GM23338 (cell line): ENCODE results near the gene TMEM92. TPM values are rescaled to one million over a fixed set of nuclear protein-coding genes. Genes with fewer than 3 reads are reported as not detected.
A peak's percentile ranks its signal among the peaks of the same experiment; 100 is the strongest.

ENCODE experiments used
- ATAC-seq: fragments of 200-7000 bp; cut with Tn5 transposase; 3 replicates; pipeline ENCODE4 v1.9.1; 2020
- DNase-seq: peaks from one replicate; pipeline ENCODE4 v3.0.0-alpha.2; 2015; ENCODE audit warnings: low spot score
- H2AFZ ChIP-seq: fragments of 200-600 bp; sonication (generic); 2 replicates; pipeline ENCODE4 v1.8.0; 2016; ENCODE audit warnings: antibody characterized with exemption, mild to moderate bottlenecking, moderate library complexity
- H3F3A ChIP-seq: fragments of 200-600 bp; sonication (generic); replicated peaks from 2 replicates; pipeline ENCODE4 v1.8.0; 2017; ENCODE audit warnings: antibody characterized with exemption, mixed run types, low read depth
- H3K27ac ChIP-seq: fragments of 200-600 bp; sonication (generic); 2 replicates; pipeline ENCODE4 v1.6.1; 2016; ENCODE audit warnings: low read depth
- H3K27me3 ChIP-seq: fragments of 200-600 bp; sonication (generic); 2 replicates; pipeline ENCODE4 v1.8.0; 2016; ENCODE audit warnings: mild to moderate bottlenecking, mixed run types, moderate library complexity; ENCODE audit not compliant: insufficient read depth
- H3K36me3 ChIP-seq: fragments of 200-600 bp; sonication (generic); 2 replicates; pipeline ENCODE4 v1.8.0; 2016; ENCODE audit warnings: mild to moderate bottlenecking; ENCODE audit not compliant: insufficient read depth
- H3K4me1 ChIP-seq: fragments of 200-600 bp; sonication (generic); 2 replicates; pipeline ENCODE4 v1.8.0; 2016; ENCODE audit warnings: mild to moderate bottlenecking, moderate library complexity; ENCODE audit not compliant: insufficient read depth
- H3K4me2 ChIP-seq: fragments of 200-600 bp; sonication (generic); 2 replicates; pipeline ENCODE4 v1.7.1; 2017; ENCODE audit warnings: mixed run types
- H3K4me3 ChIP-seq: fragments of 200-600 bp; sonication (generic); 2 replicates; pipeline ENCODE4 v1.6.1; 2016; ENCODE audit warnings: mixed run types
- H3K79me2 ChIP-seq: fragments of 200-600 bp; sonication (generic); replicated peaks from 2 replicates; pipeline ENCODE4 v1.8.0; 2017; ENCODE audit warnings: mild to moderate bottlenecking; ENCODE audit not compliant: insufficient read depth
- H3K9me2 ChIP-seq: fragments of 200-600 bp; sonication (generic); 2 replicates; pipeline ENCODE4 v1.8.0; 2017; ENCODE audit not compliant: insufficient read depth
- H4K20me1 ChIP-seq: fragments of 200-600 bp; sonication (generic); replicated peaks from 2 replicates; pipeline ENCODE4 v1.8.0; 2017; ENCODE audit warnings: mild to moderate bottlenecking; ENCODE audit not compliant: insufficient read depth
- H3K27ac Mint-ChIP-seq: 2 replicates; pipeline ENCODE4 v1.8.0; 2020; ENCODE audit warnings: inconsistent platforms, mild to moderate bottlenecking, moderate library complexity, mixed read lengths
- H3K27me3 Mint-ChIP-seq: 3 replicates; pipeline ENCODE4 v1.8.0; 2022; ENCODE audit warnings: low read depth, mild to moderate bottlenecking, moderate library complexity, mixed read lengths, inconsistent platforms; ENCODE audit not compliant: insufficient read depth, poor library complexity
- H3K36me3 Mint-ChIP-seq: 3 replicates; pipeline ENCODE4 v1.8.0; 2021; ENCODE audit warnings: low read depth, mild to moderate bottlenecking, inconsistent platforms, moderate library complexity, mixed read lengths
- H3K4me1 Mint-ChIP-seq: 3 replicates; pipeline ENCODE4 v1.8.0; 2020; ENCODE audit warnings: mild to moderate bottlenecking, inconsistent platforms, mixed read lengths
- H3K4me3 Mint-ChIP-seq: 3 replicates; pipeline ENCODE4 v1.8.0; 2021; ENCODE audit warnings: moderate library complexity, mild to moderate bottlenecking, inconsistent platforms, mixed read lengths
- H3K9me3 Mint-ChIP-seq: 3 replicates; pipeline ENCODE4 v1.8.0; 2020; ENCODE audit warnings: moderate library complexity, mild to moderate bottlenecking, inconsistent platforms, mixed read lengths
- CREB1 ChIP-seq: fragments of 250-450 bp; sonication (Bioruptor Pico); IDR thresholded peaks from 2 replicates; pipeline ENCODE4 v1.5.0; 2020; ENCODE audit warnings: low read depth, mild to moderate bottlenecking, moderate library complexity
- CTCF ChIP-seq, 2 experiments: fragments of 200-600 bp in 1 of 2; sonication (generic) in 1 of 2; conservative IDR thresholded peaks; 2 replicates each; pipeline versions ENCODE4 v1.5.1 to v1.6.1; 2016 to 2017; ENCODE audit warnings: antibody characterized with exemption in 2 of 2, low read depth in 2 of 2, mild to moderate bottlenecking in 2 of 2, moderate library complexity in 1 of 2
- ETS1 ChIP-seq: IDR thresholded peaks from 2 replicates; pipeline ENCODE4 v1.6.1; 2016; ENCODE audit warnings: antibody characterized with exemption
- EZH2 ChIP-seq: fragments of 200-600 bp; sonication (generic); IDR thresholded peaks from one replicate; pipeline ENCODE4 v1.8.0; 2017; ENCODE audit warnings: antibody characterized with exemption, mild to moderate bottlenecking, low read depth; ENCODE audit not compliant: unreplicated experiment
- EZH2phosphoT487 ChIP-seq: fragments of 200-600 bp; sonication (generic); IDR thresholded peaks from one replicate; pipeline ENCODE4 v1.8.1; 2018; ENCODE audit warnings: antibody characterized with exemption; ENCODE audit not compliant: unreplicated experiment
- JUNB ChIP-seq: IDR thresholded peaks from one replicate; pipeline ENCODE4 v1.6.1; 2016; ENCODE audit warnings: antibody characterized with exemption; ENCODE audit not compliant: unreplicated experiment
- NANOG ChIP-seq: IDR thresholded peaks from 2 replicates; pipeline ENCODE4 v1.6.1; 2016; ENCODE audit warnings: antibody characterized with exemption, borderline replicate concordance
- POLR2AphosphoS5 ChIP-seq: IDR thresholded peaks from 2 replicates; pipeline ENCODE4 v1.6.1; 2016; ENCODE audit warnings: antibody characterized with exemption, low read depth
- REST ChIP-seq: IDR thresholded peaks from one replicate; pipeline ENCODE4 v1.6.1; 2018; ENCODE audit warnings: antibody characterized with exemption; ENCODE audit not compliant: unreplicated experiment
- STAT1 ChIP-seq: IDR thresholded peaks from one replicate; pipeline ENCODE4 v1.6.1; 2016; ENCODE audit warnings: antibody characterized with exemption; ENCODE audit not compliant: unreplicated experiment
- ZNF114 ChIP-seq: fragments of 250-450 bp; sonication (Bioruptor Pico); IDR thresholded peaks from 2 replicates; pipeline ENCODE4 v1.5.0; 2020; ENCODE audit warnings: mild to moderate bottlenecking, moderate library complexity
- ZNF331 ChIP-seq: fragments of 250-450 bp; sonication (Bioruptor Pico); IDR thresholded peaks from 2 replicates; pipeline ENCODE4 v1.5.0; 2020; ENCODE audit warnings: low read depth, mild to moderate bottlenecking, moderate library complexity
- polyA plus RNA-seq: library from polyadenylated mRNA; unstranded; fragments of >200 nt; fragmentation: Nextera tagmentation; extraction: Ambion mirVana; gene quantifications from 2 replicates; pipeline ENCODE4 v1.2.1, GENCODE V29; 2016
- total RNA-seq: library from RNA; depleted of rRNA; stranded (reverse); fragments of >200 nt; shearing (Covaris generic); gene quantifications from 2 replicates; pipeline ENCODE4 v1.2.3, GENCODE V29; 2014
- TF ChIP-seq, protein P1 (sequence below): fragments of 250-450 bp; sonication (Bioruptor Pico); IDR thresholded peaks from 2 replicates; pipeline ENCODE4 v1.5.0; 2020; ENCODE audit warnings: mild to moderate bottlenecking, moderate library complexity

Gene TMEM92
- total and polyA plus RNA-seq, 2 experiments from 2014 or later, result 9.7 to 18.4 TPM

DNA sequence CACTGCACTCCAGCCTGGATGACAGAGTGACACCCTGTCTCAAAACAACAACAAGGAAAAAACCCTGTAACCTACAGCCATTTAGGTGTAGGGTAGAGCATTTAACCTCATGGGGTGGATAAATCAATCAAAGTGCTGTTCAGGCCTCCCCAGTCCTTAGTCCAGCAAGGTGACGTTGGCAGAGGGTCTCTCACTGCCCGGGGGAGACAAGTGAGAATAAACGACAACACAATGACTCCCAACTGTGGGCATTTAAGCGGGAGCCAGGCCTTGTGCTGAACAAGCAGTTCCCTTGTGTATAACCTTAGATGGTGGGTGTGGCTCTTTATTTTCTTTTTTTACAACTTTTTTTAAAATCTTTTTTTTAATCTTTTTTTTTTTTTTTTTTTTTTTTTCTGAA, 29.3 kb downstream of the TMEM92 start:
- Mint-ChIP-seq H3K36me3 (no peaks in the 10 kb centered on the region), H3K4me1 (peaks cover 6% of the 10 kb centered on the region; the same call in 2 of the 3 replicates), H3K27ac (no peak overlapping the region), H3K4me3 (no peak overlapping the region), H3K27me3 (peaks cover 5% of the 10 kb centered on the region), H3K9me3 (peaks cover 2% of the 10 kb centered on the region; the same call in 1 of the 3 replicates)
- Histone ChIP-seq H3K4me3 (no peak overlapping the region), H3K79me2 (no peaks in the 10 kb centered on the region), H3K27ac (no peak overlapping the region), H3K4me2 (no peak overlapping the region), H3F3A (no peaks in the 10 kb centered on the region), H3K9me2 (no peaks in the 10 kb centered on the region), H3K27me3 (no peaks in the 10 kb centered on the region), H3K36me3 (no peaks in the 10 kb centered on the region), H2AFZ (peak overlapping the region; percentile 89), H3K4me1 (no peaks in the 10 kb centered on the region), H4K20me1 (no peaks in the 10 kb centered on the region)
- ATAC-seq (no peak; the same call in 2 of the 3 replicates), DNase-seq (no peak)
- TF ChIP-seq REST (no peak), CREB1 (no peak), ZNF114 (CRISPR knock-in tag) (no peak), NANOG (no peak), POLR2AphosphoS5 (no peak), ETS1 (no peak), EZH2 (no peak), STAT1 (no peak), CTCF (conservative IDR thresholded peaks at IDR 0.05; ENCODE audit: low read depth in 2 of 2) (no peak), ZNF331 (CRISPR knock-in tag) (no peak), EZH2phosphoT487 (no peak), JUNB (no peak)
- TF ChIP-seq, protein P1, sequence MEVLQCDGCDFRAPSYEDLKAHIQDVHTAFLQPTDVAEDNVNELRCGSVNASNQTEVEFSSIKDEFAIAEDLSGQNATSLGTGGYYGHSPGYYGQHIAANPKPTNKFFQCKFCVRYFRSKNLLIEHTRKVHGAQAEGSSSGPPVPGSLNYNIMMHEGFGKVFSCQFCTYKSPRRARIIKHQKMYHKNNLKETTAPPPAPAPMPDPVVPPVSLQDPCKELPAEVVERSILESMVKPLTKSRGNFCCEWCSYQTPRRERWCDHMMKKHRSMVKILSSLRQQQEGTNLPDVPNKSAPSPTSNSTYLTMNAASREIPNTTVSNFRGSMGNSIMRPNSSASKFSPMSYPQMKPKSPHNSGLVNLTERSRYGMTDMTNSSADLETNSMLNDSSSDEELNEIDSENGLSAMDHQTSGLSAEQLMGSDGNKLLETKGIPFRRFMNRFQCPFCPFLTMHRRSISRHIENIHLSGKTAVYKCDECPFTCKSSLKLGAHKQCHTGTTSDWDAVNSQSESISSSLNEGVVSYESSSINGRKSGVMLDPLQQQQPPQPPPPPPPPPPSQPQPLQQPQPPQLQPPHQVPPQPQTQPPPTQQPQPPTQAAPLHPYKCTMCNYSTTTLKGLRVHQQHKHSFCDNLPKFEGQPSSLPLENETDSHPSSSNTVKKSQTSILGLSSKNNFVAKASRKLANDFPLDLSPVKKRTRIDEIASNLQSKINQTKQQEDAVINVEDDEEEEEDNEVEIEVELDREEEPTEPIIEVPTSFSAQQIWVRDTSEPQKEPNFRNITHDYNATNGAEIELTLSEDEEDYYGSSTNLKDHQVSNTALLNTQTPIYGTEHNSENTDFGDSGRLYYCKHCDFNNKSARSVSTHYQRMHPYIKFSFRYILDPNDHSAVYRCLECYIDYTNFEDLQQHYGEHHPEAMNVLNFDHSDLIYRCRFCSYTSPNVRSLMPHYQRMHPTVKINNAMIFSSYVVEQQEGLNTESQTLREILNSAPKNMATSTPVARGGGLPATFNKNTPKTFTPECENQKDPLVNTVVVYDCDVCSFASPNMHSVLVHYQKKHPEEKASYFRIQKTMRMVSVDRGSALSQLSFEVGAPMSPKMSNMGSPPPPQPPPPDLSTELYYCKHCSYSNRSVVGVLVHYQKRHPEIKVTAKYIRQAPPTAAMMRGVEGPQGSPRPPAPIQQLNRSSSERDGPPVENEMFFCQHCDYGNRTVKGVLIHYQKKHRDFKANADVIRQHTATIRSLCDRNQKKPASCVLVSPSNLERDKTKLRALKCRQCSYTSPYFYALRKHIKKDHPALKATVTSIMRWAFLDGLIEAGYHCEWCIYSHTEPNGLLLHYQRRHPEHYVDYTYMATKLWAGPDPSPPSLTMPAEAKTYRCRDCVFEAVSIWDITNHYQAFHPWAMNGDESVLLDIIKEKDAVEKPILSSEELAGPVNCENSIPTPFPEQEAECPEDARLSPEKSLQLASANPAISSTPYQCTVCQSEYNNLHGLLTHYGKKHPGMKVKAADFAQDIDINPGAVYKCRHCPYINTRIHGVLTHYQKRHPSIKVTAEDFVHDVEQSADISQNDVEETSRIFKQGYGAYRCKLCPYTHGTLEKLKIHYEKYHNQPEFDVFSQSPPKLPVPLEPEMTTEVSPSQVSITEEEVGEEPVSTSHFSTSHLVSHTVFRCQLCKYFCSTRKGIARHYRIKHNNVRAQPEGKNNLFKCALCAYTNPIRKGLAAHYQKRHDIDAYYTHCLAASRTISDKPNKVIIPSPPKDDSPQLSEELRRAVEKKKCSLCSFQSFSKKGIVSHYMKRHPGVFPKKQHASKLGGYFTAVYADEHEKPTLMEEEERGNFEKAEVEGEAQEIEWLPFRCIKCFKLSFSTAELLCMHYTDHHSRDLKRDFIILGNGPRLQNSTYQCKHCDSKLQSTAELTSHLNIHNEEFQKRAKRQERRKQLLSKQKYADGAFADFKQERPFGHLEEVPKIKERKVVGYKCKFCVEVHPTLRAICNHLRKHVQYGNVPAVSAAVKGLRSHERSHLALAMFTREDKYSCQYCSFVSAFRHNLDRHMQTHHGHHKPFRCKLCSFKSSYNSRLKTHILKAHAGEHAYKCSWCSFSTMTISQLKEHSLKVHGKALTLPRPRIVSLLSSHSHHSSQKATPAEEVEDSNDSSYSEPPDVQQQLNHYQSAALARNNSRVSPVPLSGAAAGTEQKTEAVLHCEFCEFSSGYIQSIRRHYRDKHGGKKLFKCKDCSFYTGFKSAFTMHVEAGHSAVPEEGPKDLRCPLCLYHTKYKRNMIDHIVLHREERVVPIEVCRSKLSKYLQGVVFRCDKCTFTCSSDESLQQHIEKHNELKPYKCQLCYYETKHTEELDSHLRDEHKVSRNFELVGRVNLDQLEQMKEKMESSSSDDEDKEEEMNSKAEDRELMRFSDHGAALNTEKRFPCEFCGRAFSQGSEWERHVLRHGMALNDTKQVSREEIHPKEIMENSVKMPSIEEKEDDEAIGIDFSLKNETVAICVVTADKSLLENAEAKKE (CRISPR knock-in tag), result no peak
